ENCODE data around the gene LANCL1. TPM values are rescaled to one million over a fixed set of nuclear protein-coding genes. Genes with fewer than 3 reads are reported as not detected.

The LANCL1 gene
- total RNA-seq, 1 donor from 2014 or later, result 32.9 TPM

DNA sequence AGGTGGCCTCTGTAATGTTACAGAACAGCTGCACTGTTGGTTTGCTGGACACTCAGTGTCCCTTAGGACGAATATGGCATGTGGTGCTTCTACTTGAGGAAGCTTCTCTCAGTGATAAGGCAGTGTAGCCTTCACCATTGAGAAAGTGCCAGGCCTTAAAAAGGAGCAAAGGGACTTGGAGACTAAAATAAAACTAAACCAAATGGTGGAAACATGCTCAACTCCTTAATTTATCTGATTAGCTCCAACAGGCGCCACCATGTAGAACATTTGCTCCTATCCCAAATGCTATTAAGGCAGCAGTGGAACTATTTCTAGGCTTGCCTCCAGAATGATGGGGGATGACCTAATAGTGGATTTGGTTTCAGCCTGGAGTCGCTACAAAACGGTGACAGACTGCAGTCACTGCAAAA is 84.1 kb downstream of the LANCL1 start:
- DNase-seq (ENCODE audit: low read depth, low spot score), result no peak

DNA sequence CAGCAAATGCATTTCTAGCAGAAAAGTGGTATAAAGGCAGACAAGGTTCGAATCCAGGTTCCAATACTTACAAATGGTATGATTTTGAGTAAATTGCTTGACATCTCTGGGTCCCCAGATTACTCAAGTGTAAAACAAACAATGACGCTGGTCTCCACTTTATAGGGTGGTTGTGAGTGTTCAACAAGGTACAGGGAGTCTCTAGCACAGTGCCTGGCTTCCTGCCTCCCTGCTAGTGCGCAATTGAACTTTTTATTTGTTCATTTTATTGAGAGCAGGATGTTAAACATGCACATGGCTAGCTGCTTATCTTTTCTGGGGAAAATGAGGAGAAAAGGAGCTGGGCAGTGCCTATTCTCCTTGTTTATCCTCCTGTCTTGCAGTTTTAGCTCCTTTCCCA is 86.7 kb downstream of the LANCL1 start:
- DNase-seq (ENCODE audit: low read depth, low spot score), result no peak

DNA sequence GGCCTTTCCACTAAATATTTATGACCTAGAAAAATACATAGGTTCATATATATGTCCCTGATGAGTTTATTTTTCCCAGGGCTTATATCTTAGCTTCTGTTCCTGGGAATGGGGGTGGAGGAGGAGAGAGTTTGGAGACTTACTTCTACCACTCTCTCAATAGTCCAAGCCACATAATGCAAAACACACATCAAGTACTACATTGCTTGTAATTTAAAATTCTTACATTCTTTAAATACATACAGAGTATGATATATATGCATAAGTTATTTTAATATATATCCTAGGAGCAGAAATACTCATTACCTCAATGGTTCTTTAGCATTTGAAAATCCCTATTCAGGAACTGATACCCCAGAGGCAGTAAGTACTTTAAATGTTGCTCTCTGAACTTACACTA is 88.4 kb downstream of the LANCL1 start:
- no peak for DNase-seq (ENCODE audit: low read depth, low spot score)

DNA sequence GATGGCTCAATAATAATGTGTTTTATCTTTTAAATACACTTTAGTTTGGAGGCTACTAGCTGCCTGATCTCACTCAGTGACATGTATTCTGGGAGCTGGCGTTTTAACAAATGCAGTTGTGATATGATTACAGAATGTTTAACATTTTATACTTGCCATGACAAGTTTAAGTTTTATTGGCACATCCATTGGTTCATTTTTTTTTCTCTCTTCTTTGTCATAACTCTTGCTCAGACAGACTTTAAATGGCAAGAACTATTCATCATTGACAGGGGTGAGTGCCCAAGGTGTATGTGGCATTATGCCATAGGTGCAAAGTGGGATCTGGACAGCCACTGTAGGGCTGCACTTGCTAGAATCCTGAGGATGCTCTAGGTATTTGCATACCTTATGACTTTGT is 89.5 kb downstream of the LANCL1 start:
- DNase-seq (ENCODE audit: low read depth, low spot score), result no peak

Other genes with a start within 250 kb of the LANCL1 start
- not detected in 2 replicates for gene MYL1, start 161.6 kb downstream of the LANCL1 start, total RNA-seq
- gene CPS1, start 79.8 kb upstream of the LANCL1 start, total RNA-seq, result 3.9 and 18.0 TPM in 2 replicates

Data from pulmonary artery endothelial cell (primary cell).